Mucosa of rectum (tissue), 2 donors: ENCODE results near the gene LZTFL1.

Experiments
- H3K27ac ChIP-seq, 2 donors: one replicate each; pipeline ENCODE4 v1.7.0; 2013; ENCODE audit warnings: inconsistent platforms in 2 of 2, low read depth in 2 of 2, low read length in 2 of 2
- H3K27me3 ChIP-seq, 2 donors: one replicate each; pipeline ENCODE4 v1.7.0; 2013; ENCODE audit warnings: low read length in 2 of 2; ENCODE audit not compliant: control insufficient read depth in 2 of 2, insufficient read depth in 2 of 2
- H3K36me3 ChIP-seq, 2 donors: one replicate each; pipeline ENCODE4 v1.7.0; 2013; ENCODE audit warnings: low read length in 2 of 2; ENCODE audit not compliant: control insufficient read depth in 2 of 2, insufficient read depth in 2 of 2
- H3K4me1 ChIP-seq, 2 donors: one replicate each; pipeline ENCODE4 v1.7.0; 2013; ENCODE audit warnings: low read length in 2 of 2, mild to moderate bottlenecking in 1 of 2; ENCODE audit not compliant: control insufficient read depth in 2 of 2, insufficient read depth in 2 of 2
- H3K4me3 ChIP-seq, 2 donors: one replicate each; pipeline ENCODE4 v1.7.0; 2013; ENCODE audit warnings: low read length in 2 of 2
- H3K9ac ChIP-seq, 2 donors: one replicate each; pipeline ENCODE4 v1.7.0; 2013; ENCODE audit warnings: low read length in 2 of 2, low read depth in 1 of 2, mild to moderate bottlenecking in 1 of 2
- H3K9me3 ChIP-seq, 2 donors: one replicate each; pipeline ENCODE4 v1.7.0; 2013; ENCODE audit warnings: low read length in 2 of 2; ENCODE audit not compliant: control insufficient read depth in 2 of 2
- donor health status: healthy.
- donor health status: Normal muscosa, but diverticular disease.

LZTFL1 gene

DNA sequence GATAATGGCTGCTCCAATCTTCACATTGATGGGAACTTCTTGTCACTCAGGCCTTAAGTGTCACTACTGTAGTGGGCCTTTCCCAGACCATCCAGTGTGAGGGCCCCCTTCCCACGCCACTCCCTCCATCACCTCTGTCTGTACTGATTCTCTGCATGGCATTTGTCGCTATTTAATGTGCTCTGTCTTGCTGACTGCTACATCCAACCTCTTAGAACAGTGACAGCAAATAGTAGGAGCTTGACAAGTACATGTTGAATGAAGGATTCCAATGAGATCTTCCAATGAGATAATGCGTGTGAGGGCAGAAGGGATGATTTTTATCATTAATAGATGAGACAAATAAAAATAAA lies 38.8 kb upstream of the LZTFL1 start:
- Histone ChIP-seq H3K4me1 (no peaks in the 10 kb centered on the region), H3K9ac (no peak overlapping the region), H3K9me3 (no peaks in the 10 kb centered on the region), H3K27me3 (no peaks in the 10 kb centered on the region), H3K36me3 (no peaks in the 10 kb centered on the region), H3K4me3 (no peak overlapping the region), H3K27ac (no peak overlapping the region)

DNA sequence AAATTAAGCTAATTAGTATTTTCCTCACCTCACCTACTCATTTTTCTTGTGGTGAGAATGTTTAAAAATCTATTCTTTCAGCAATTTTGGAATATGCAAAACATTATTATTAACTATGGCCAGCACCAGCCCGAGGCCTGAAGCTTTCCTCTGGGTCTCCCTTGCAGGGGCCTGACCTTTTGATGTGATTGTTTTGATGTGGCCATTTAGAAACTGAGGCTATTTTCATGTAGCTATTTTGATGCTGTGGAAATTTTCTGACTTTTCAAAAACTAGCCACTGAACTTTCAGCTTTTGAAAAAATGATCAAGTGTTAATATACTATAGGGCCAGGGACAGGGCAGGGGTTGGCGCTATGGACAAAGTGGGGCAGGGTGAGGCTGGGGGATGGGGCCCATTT lies 36.2 kb upstream of the LZTFL1 start:
- H3K4me1 ChIP-seq, result no peaks in the 10 kb centered on the region
- no peaks in the 10 kb centered on the region for H3K27me3 ChIP-seq
- no peak overlapping the region for H3K27ac ChIP-seq
- no peak overlapping the region for H3K9ac ChIP-seq
- H3K4me3 ChIP-seq, result no peak overlapping the region
- H3K36me3 ChIP-seq, result no peaks in the 10 kb centered on the region
- H3K9me3 ChIP-seq, result no peaks in the 10 kb centered on the region

DNA sequence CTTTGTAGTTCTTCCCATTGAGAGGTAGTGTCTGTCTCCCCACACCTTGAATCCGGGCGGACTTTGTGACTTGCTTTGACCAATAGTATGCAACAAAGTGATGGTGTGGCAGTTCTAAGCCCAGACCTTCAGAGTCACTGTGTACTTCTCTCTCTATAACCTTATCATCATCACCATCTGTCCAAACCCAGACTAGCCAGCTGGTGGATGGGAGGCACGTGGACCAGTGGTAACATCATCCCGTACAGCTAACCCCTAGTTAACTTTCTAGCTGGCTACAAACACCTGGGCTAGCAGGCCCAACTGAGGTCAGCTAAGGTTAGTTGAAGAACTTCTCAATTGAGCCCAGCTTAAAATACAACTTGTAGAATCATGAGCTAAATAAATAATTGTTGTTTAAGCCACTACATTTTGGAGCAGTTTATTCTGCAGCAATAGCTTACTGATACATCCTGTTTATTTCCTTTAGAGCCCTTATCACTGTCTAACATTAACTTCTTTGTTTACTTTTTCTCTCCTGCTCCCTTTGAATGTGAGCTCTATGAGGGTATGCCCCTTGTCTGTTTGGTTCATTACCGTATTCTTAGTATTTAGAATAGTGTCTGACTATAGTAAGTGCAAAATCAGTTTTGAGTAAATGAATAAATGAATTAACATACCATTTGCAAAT lies 32.9 kb upstream of the LZTFL1 start:
- H3K9ac ChIP-seq, result no peak overlapping the region
- no peaks in the 10 kb centered on the region for H3K27me3 ChIP-seq
- H3K36me3 ChIP-seq, result no peaks in the 10 kb centered on the region
- no peak overlapping the region for H3K4me3 ChIP-seq
- H3K9me3 ChIP-seq, result no peaks in the 10 kb centered on the region
- H3K4me1 ChIP-seq, result no peaks in the 10 kb centered on the region
- H3K27ac ChIP-seq, result no peak overlapping the region

GRCh38 chr3:45873638-45874037 lies 31.7 kb upstream of the LZTFL1 start:
- Histone ChIP-seq H3K9me3 (no peaks in the 10 kb centered on the region), H3K27ac (no peak overlapping the region), H3K4me3 (no peak overlapping the region), H3K4me1 (no peaks in the 10 kb centered on the region), H3K9ac (no peak overlapping the region), H3K27me3 (no peaks in the 10 kb centered on the region), H3K36me3 (no peaks in the 10 kb centered on the region)

DNA sequence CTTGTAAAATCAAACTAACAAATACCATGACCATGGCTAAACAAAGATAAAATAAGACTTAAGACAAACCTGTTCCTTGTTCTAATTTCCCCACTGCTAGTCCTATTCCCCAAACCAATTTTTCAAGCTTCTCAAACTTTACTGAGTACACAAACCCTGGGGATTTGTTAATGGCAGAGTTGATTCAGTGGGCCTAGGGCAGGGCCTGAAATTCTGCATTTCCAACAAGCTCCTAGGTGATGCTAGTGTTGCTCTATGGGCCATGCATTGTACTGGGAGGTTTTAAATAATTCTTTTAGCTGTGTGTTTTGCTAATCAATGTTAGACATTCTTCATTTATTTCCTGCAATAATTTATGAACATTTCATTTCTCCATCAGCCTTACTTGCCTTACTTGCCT lies 31.1 kb upstream of the LZTFL1 start:
- Histone ChIP-seq H3K4me3 (no peak overlapping the region), H3K27ac (no peak overlapping the region), H3K27me3 (no peaks in the 10 kb centered on the region), H3K9me3 (no peaks in the 10 kb centered on the region), H3K9ac (no peak overlapping the region), H3K36me3 (no peaks in the 10 kb centered on the region), H3K4me1 (no peaks in the 10 kb centered on the region)

- Histone ChIP-seq H3K9ac (no peak overlapping the region), H3K9me3 (no peaks in the 10 kb centered on the region), H3K27me3 (no peaks in the 10 kb centered on the region), H3K27ac (no peak overlapping the region), H3K36me3 (no peaks in the 10 kb centered on the region), H3K4me1 (no peaks in the 10 kb centered on the region), H3K4me3 (no peak overlapping the region)
Measured at GRCh38 chr3:45872569-45872968, 30.6 kb upstream of the LZTFL1 start.

DNA sequence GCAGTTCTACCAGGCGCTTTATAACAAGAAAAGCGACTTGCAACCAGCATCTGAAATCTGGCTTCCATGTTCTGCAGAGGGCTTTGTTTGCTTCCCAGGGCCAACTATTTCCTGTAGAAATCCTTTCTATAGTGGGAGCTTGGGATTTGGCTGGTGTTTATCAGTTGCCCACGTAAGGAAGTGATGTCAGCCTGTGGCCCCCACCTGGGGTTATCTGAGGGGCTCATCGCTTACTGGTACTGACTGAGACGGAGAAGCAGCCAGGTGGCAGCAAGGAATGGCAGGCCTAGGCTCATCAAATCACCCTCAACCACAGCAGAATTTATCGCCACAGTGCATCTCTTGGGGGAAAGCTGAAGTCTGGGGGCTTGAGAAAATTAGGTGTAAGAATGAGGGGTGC lies 29.9 kb upstream of the LZTFL1 start:
- Histone ChIP-seq H3K27ac (no peak overlapping the region), H3K36me3 (no peaks in the 10 kb centered on the region), H3K9me3 (no peaks in the 10 kb centered on the region), H3K4me1 (no peaks in the 10 kb centered on the region), H3K4me3 (no peak overlapping the region), H3K9ac (no peak overlapping the region), H3K27me3 (no peaks in the 10 kb centered on the region)

DNA sequence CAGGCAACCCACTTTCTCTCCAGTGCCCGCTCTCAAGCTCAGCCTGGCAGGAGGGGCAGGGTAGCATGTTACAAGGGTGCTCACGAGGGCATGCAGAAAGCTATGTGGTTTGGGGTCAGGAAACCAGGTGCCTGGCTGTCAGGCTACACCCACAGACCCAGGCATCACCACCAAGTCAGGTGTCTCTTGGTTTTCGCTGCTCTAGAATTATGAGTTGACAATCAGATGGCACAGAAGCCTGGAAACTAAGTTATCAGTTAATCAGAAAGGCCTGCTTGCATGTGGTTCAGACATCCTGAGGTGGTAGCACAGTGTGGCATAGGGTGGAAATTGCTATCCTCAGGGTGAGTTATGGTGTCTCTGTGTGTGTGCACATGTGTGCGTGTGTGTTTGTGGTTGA lies 28.2 kb upstream of the LZTFL1 start:
- H3K4me3 ChIP-seq, result no peak overlapping the region

GRCh38 chr3:45869638-45870037 lies 27.7 kb upstream of the LZTFL1 start:
- H3K36me3 ChIP-seq, result no peaks in the 10 kb centered on the region
- H3K4me1 ChIP-seq, result no peaks in the 10 kb centered on the region
- no peak overlapping the region for H3K9ac ChIP-seq
- no peaks in the 10 kb centered on the region for H3K9me3 ChIP-seq
- no peak overlapping the region for H3K4me3 ChIP-seq
- H3K27ac ChIP-seq, result no peak overlapping the region
- H3K27me3 ChIP-seq, result no peaks in the 10 kb centered on the region

More for the DNA sequence above, 28.2 kb upstream of the LZTFL1 start:
- no peaks in the 10 kb centered on the region for H3K27me3 ChIP-seq
- H3K4me1 ChIP-seq, result no peaks in the 10 kb centered on the region
- no peak overlapping the region for H3K9ac ChIP-seq
- no peaks in the 10 kb centered on the region for H3K9me3 ChIP-seq
- H3K36me3 ChIP-seq, result no peaks in the 10 kb centered on the region
- no peak overlapping the region for H3K27ac ChIP-seq

- Histone ChIP-seq H3K36me3 (no peaks in the 10 kb centered on the region), H3K9ac (no peak overlapping the region), H3K9me3 (no peaks in the 10 kb centered on the region), H3K27ac (no peak overlapping the region), H3K4me3 (no peak overlapping the region), H3K27me3 (no peaks in the 10 kb centered on the region), H3K4me1 (no peaks in the 10 kb centered on the region)
Measured at GRCh38 chr3:45868650-45869049, 26.7 kb upstream of the LZTFL1 start.

DNA sequence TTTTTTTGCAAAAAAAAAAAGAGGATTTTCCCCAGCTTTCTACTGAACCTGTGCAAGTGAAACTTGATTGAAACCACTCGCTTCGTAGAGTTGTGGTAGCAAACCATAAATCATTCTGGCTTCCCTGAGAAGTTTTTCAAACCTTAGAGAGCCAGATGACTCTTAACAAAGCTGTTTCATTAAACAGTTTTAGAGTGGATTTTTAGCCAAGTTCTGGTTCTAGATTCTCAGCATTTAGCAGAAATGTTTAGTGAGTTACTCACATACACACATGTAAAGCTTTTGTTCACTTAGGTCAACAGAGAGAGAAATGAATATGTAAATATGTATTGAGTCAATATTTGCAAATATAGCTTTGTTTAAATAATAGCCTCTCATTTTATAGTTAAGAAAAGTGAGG lies 26.3 kb upstream of the LZTFL1 start:
- no peak overlapping the region for H3K27ac ChIP-seq
- no peak overlapping the region for H3K4me3 ChIP-seq
- no peak overlapping the region for H3K9ac ChIP-seq
- no peaks in the 10 kb centered on the region for H3K27me3 ChIP-seq
- no peaks in the 10 kb centered on the region for H3K36me3 ChIP-seq
- H3K4me1 ChIP-seq, result no peaks in the 10 kb centered on the region
- no peaks in the 10 kb centered on the region for H3K9me3 ChIP-seq
